ENCODE measurements around the gene JTB.
"Not testable (repeated sequence)": the region's sequence is repeated elsewhere in the genome, so short reads cannot be mapped to it uniquely, and the experiment has no call there.

The JTB gene

GRCh38 chr1:154012129-154012528 lies 34.7 kb upstream of the JTB start:
- H3K27ac ChIP-seq, result no peak overlapping the region
- no peaks in the 10 kb centered on the region for H3K9me3 ChIP-seq (ENCODE audit: control insufficient read depth, low read length)
- no peak for TF ChIP-seq CTCF (IDR thresholded peaks at IDR 0.05)
- H3K4me2 ChIP-seq (ENCODE audit: low read length), result no peak overlapping the region
- no peak overlapping the region for H3K4me3 ChIP-seq (ENCODE audit: low read depth, low read length)
- no peaks in the 10 kb centered on the region for H3K4me1 ChIP-seq
- no peaks in the 10 kb centered on the region for H3K27me3 ChIP-seq (ENCODE audit: control insufficient read depth, insufficient read depth, low read length)
- no peaks in the 10 kb centered on the region for H3K36me3 ChIP-seq (ENCODE audit: control insufficient read depth, insufficient read depth, low read length)
- H3K79me2 ChIP-seq, result no peaks in the 10 kb centered on the region
- H2AFZ ChIP-seq, result no peak overlapping the region
- no peak overlapping the region for H3K9ac ChIP-seq

DNA sequence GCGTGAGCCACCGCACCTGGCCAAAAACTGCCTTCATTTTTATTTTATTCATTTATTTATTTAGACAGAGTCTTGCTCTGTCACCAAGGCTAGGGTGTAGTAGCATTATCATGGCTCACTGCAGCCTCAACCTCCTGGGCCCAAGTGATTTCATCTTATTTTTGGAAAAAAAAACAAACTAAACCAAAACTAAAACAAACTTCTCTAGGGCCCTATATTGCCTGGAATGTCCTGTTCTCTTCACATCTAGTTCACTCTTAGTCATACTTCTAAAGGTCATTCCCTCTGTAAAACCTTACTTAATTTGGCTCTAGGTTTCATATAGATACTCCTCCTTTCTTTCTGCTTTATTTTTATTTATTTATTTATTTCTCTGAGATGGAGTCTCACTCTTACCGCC lies 28.7 kb upstream of the JTB start:
- H3K79me2 ChIP-seq, result no peaks in the 10 kb centered on the region
- H3K9me3 ChIP-seq (ENCODE audit: control insufficient read depth, low read length), result no peaks in the 10 kb centered on the region
- H3K4me3 ChIP-seq (ENCODE audit: low read depth, low read length), result no peak overlapping the region
- H3K27ac ChIP-seq, result no peak overlapping the region
- H3K4me2 ChIP-seq (ENCODE audit: low read length), result no peak overlapping the region
- no peak overlapping the region for H3K9ac ChIP-seq
- H3K4me1 ChIP-seq, result no peaks in the 10 kb centered on the region
- H2AFZ ChIP-seq, result no peak overlapping the region
- H3K27me3 ChIP-seq (ENCODE audit: control insufficient read depth, insufficient read depth, low read length), result no peaks in the 10 kb centered on the region
- TF ChIP-seq CTCF (IDR thresholded peaks at IDR 0.05), result no peak
- H3K36me3 ChIP-seq (ENCODE audit: control insufficient read depth, insufficient read depth, low read length), result no peaks in the 10 kb centered on the region

- H3K9ac ChIP-seq, result no peak overlapping the region
- no peaks in the 10 kb centered on the region for H3K9me3 ChIP-seq (ENCODE audit: control insufficient read depth, low read length)
- H3K4me1 ChIP-seq, result no peaks in the 10 kb centered on the region
- no peaks in the 10 kb centered on the region for H3K79me2 ChIP-seq
- no peak overlapping the region for H3K27ac ChIP-seq
- TF ChIP-seq CTCF (IDR thresholded peaks at IDR 0.05), result no peak
- no peak overlapping the region for H2AFZ ChIP-seq
- H3K4me3 ChIP-seq (ENCODE audit: low read depth, low read length), result no peak overlapping the region
- no peaks in the 10 kb centered on the region for H3K27me3 ChIP-seq (ENCODE audit: control insufficient read depth, insufficient read depth, low read length)
- H3K36me3 ChIP-seq (ENCODE audit: control insufficient read depth, insufficient read depth, low read length), result no peaks in the 10 kb centered on the region
- H3K4me2 ChIP-seq (ENCODE audit: low read length), result no peak overlapping the region
These were observed 22.9 kb upstream of the JTB start for GRCh38 chr1:154000420-154000819.

DNA sequence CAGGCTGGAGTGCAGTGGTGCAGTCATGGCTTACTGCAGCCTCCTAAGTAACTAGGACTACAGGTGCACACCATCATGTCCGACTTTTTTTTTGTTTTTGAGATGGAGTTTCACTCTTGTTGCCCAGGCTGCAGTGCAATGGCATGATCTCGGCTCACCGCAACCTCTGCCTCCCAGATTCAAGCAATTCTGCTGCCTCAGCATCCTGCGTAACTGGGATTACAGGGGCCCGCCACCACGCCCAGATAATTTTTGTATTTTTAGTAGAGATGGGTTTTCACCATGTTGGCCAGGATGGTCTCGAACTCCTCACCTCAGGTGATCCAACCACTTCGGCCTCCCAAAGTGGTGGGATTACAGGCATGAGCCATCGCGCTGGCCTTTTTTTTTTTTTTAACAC lies 19.4 kb upstream of the JTB start:
- not testable (repeated sequence) for H3K79me2 ChIP-seq; H3K27me3 ChIP-seq (ENCODE audit: control insufficient read depth, insufficient read depth, low read length)

GRCh38 chr1:153995640-153996039 lies 18.2 kb upstream of the JTB start:
- no peaks in the 10 kb centered on the region for H3K9me3 ChIP-seq (ENCODE audit: control insufficient read depth, low read length)

More for the DNA sequence above, 19.4 kb upstream of the JTB start:
- H3K36me3 ChIP-seq (ENCODE audit: control insufficient read depth, insufficient read depth, low read length); H3K4me2 ChIP-seq (ENCODE audit: low read length); H3K9me3 ChIP-seq (ENCODE audit: control insufficient read depth, low read length); H3K27ac ChIP-seq; H2AFZ ChIP-seq; H3K4me1 ChIP-seq; H3K4me3 ChIP-seq (ENCODE audit: low read depth, low read length); H3K9ac ChIP-seq: not testable (repeated sequence)

More at GRCh38 chr1:153995640-153996039, 18.2 kb upstream of the JTB start:
- Histone ChIP-seq H3K36me3 (ENCODE audit: control insufficient read depth, insufficient read depth, low read length) (peaks cover 2% of the 10 kb centered on the region), H3K4me2 (ENCODE audit: low read length) (no peak overlapping the region), H3K4me1 (no peaks in the 10 kb centered on the region), H3K4me3 (ENCODE audit: low read depth, low read length) (no peak overlapping the region), H2AFZ (no peak overlapping the region), H3K27ac (no peak overlapping the region), H3K79me2 (peaks cover 3% of the 10 kb centered on the region), H3K9ac (no peak overlapping the region), H3K27me3 (ENCODE audit: control insufficient read depth, insufficient read depth, low read length) (no peaks in the 10 kb centered on the region)
- no peak for TF ChIP-seq CTCF (IDR thresholded peaks at IDR 0.05)
